Tibial artery (tissue), 4 donors: ENCODE measurements around the gene PTMA.

Experiments used
- DNase-seq, 2 donors: peaks; one replicate each; pipeline ENCODE4 v3.0.0-alpha.2; 2019
- H3K27ac ChIP-seq, 2 donors: fragments of 200-600 bp; sonication (generic) in 1 of 2; 1 replicate in 1 of 2; 2 replicates in 1 of 2; pipeline ENCODE4 v1.5.1; 2018 to 2019; ENCODE audit warnings: mild to moderate bottlenecking in 1 of 2
- H3K27me3 ChIP-seq, 2 donors: fragments of 200-600 bp; sonication (generic) in 1 of 2; one replicate each; pipeline versions ENCODE4 v1.5.1 to v1.6.0; 2016 to 2019
- H3K36me3 ChIP-seq, 3 donors: fragments of 200-600 bp; sonication (generic) in 2 of 3; one replicate each; pipeline ENCODE4 v1.5.1; 2016 to 2019; ENCODE audit warnings: mild to moderate bottlenecking in 2 of 3
- H3K4me1 ChIP-seq, 4 donors: fragments of 200-600 bp; sonication (generic) in 2 of 4; 1 replicate in 3 of 4; 2 replicates in 1 of 4; pipeline ENCODE4 v1.5.1; 2016 to 2019
- H3K4me3 ChIP-seq, 2 donors: fragments of 200-600 bp; sonication (generic) in 1 of 2; 1 replicate in 1 of 2; 2 replicates in 1 of 2; pipeline ENCODE4 v1.5.1; 2018 to 2019; ENCODE audit warnings: mild to moderate bottlenecking in 2 of 2
- H3K9me3 ChIP-seq, 3 donors: fragments of 200-600 bp; sonication (generic) in 1 of 3; one replicate each; pipeline ENCODE4 v1.5.1; 2016 to 2019
- intact Hi-C: fragments of 100-400 bp; cut with DNase I; formaldehyde crosslinking; loops from one replicate; pipeline ENCODE4 v1.15.0; 2023; ENCODE audit warnings: low total_unique reads
- TF ChIP-seq, protein P1 (sequence below), 2 experiments: fragments of 200-600 bp in 1 of 2; fragments of 450-650 bp in 1 of 2; IDR thresholded peaks; one replicate each; pipeline ENCODE4 v1.5.1; 2017 to 2019; ENCODE audit warnings: antibody characterized with exemption in 2 of 2, mild to moderate bottlenecking in 1 of 2, moderate library complexity in 1 of 2

The PTMA gene

DNA sequence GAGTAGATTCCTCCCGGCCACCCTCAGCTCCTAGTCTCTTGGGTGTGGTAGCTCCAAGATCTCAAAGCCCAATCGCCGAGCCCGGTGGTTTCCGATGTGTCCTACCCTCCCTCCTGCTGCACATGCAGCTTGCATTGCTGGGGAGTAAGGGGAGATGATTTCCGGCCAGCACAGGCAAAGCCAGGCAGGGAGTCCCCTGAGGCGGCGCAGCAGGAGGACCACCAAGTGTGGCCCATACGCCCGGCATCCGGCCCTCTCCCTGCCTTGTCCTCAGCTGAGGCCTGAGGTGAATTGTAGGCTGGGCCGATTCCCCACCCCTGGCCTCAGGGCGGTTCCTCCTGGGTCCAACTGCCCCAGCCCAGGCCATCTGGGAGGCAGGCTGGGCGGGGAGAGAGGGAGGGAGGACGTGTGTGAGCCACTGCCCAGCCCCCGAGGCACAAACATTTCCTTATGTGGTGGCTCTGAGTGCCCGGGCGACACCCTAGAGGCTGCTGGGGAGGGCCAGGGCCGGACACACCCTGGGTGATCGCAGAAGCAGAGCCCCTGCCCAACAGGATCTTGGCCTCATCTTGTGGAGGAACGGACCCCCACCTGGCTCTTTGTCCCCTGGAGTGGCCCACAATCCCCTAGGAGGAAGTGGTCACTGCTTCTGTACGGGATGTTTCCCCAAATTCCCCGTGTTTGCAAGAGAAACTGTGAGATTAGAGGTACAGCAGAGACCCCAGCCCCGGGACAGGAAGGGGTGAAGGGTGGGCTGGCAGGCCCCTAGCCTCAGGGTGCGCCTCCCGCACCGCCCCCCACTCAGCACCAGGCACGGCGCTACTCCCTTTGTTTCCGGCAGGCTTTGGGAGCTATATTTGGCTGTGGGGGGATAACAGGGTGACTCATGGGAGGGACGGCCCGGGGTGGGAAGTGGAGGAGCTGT is 41.9 kb upstream of the PTMA start:
- peak; percentile 98 to 99 for DNase-seq
- H3K4me1 ChIP-seq = peaks cover 6 to 49% (median 24%) of the 10 kb centered on the region in 4 donors
- TF ChIP-seq, protein P1, sequence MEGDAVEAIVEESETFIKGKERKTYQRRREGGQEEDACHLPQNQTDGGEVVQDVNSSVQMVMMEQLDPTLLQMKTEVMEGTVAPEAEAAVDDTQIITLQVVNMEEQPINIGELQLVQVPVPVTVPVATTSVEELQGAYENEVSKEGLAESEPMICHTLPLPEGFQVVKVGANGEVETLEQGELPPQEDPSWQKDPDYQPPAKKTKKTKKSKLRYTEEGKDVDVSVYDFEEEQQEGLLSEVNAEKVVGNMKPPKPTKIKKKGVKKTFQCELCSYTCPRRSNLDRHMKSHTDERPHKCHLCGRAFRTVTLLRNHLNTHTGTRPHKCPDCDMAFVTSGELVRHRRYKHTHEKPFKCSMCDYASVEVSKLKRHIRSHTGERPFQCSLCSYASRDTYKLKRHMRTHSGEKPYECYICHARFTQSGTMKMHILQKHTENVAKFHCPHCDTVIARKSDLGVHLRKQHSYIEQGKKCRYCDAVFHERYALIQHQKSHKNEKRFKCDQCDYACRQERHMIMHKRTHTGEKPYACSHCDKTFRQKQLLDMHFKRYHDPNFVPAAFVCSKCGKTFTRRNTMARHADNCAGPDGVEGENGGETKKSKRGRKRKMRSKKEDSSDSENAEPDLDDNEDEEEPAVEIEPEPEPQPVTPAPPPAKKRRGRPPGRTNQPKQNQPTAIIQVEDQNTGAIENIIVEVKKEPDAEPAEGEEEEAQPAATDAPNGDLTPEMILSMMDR (IDR thresholded peaks at IDR 0.05) = peak; percentile 7 to 45
- no peaks in the 10 kb centered on the region for H3K27me3 ChIP-seq
- H3K27ac ChIP-seq = peak overlapping the region; percentile 97 to 98
- H3K9me3 ChIP-seq = no peaks in the 10 kb centered on the region
- intact Hi-C loops = loop anchor here (2.0 kb wide), 2 partner anchors 54 to 62 kb away; no protein-coding TSS in a partner anchor
- H3K4me3 ChIP-seq = peak overlapping the region; percentile 52 to 55
- no peaks in the 10 kb centered on the region for H3K36me3 ChIP-seq

DNA sequence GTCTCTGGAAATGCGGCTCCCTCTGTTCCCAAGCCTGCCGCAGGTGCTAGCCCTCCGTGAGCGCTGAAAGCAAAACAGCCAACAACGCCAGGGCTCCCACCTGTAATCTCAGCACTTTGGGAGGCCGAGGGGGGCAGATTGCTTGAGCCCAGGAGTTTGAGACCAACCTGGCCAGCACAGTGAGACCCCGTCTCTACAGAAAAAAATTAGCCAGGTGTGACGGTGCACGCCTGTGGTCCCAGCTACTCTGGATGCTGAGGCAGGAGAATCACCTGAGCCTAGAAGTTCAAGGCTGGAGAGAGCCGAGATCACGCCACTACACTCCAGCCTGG is 41.3 kb upstream of the PTMA start:
- intact Hi-C loops = loop anchor here (2.0 kb wide), 2 partner anchors 54 to 62 kb away; no protein-coding TSS in a partner anchor
- no peak for DNase-seq
- H3K27ac ChIP-seq = peak overlapping the region; percentile 97 to 98
- H3K4me3 ChIP-seq = peak overlapping the region; percentile 52 to 55
- TF ChIP-seq, protein P1 (IDR thresholded peaks at IDR 0.05) = no peak
- H3K36me3 ChIP-seq = no peaks in the 10 kb centered on the region
- no peaks in the 10 kb centered on the region for H3K9me3 ChIP-seq
- H3K27me3 ChIP-seq = no peaks in the 10 kb centered on the region
- H3K4me1 ChIP-seq = peaks cover 4 to 50% (median 23%) of the 10 kb centered on the region in 4 donors

DNA sequence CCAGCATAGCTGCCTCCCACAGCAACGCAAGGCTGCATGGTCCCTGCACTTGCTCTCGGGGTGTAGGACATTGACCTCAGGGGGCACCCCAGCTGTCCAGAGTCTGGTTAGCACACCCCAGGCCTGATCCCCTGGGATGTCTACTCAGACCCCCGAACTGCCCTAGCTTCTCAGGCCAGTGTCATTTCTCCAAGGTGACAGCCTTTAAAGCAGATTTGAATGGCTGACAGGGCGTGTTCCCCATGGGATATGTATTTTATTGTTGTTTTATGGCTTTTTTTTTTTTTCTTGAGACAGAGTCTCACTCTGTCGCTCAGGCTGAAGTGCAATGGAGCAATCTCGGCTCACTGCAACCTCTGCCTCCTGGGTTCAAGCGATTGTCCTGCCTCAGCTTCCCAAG is 40.8 kb upstream of the PTMA start:
- TF ChIP-seq, protein P1 (IDR thresholded peaks at IDR 0.05) = no peak
- peaks cover 0 to 53% (median 26%) of the 10 kb centered on the region in 4 donors for H3K4me1 ChIP-seq
- peak overlapping the region; percentile 52 to 55 for H3K4me3 ChIP-seq
- no peak for DNase-seq
- no peaks in the 10 kb centered on the region for H3K27me3 ChIP-seq
- no peaks in the 10 kb centered on the region for H3K9me3 ChIP-seq
- no peaks in the 10 kb centered on the region for H3K36me3 ChIP-seq
- intact Hi-C loops = loop anchor here (2.0 kb wide), 2 partner anchors 55 to 63 kb away; no protein-coding TSS in a partner anchor
- peak overlapping the region; percentile 97 to 98 for H3K27ac ChIP-seq

DNA sequence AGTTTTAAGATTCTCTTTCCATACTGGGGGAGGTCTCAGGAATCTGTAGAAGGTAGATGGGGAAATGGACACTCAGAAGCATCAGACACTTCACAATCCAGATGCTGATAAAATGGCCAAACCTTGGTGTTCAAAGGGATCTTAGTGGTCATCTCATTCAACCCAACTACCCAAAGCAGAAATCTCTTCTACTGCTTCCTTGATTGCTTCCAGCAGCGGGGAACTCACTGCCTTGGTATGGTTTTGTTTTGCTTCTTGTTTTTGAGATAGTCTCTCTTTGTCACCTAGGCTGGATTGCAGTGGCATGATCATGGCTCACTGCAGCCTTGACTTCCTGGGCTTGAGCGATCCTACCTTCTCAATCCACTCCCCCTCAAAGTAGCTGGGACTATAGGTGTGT is 39.3 kb upstream of the PTMA start:
- Histone ChIP-seq H3K4me1 (peaks cover 0 to 62% (median 36%) of the 10 kb centered on the region in 4 donors), H3K27me3 (no peaks in the 10 kb centered on the region), H3K4me3 (no peak overlapping the region), H3K36me3 (no peaks in the 10 kb centered on the region), H3K27ac (peak overlapping the region in 1 of 2 donors; percentile 97), H3K9me3 (no peaks in the 10 kb centered on the region)
- intact Hi-C loops = no loop called here
- TF ChIP-seq, protein P1 (IDR thresholded peaks at IDR 0.05) = no peak
- DNase-seq = no peak

DNA sequence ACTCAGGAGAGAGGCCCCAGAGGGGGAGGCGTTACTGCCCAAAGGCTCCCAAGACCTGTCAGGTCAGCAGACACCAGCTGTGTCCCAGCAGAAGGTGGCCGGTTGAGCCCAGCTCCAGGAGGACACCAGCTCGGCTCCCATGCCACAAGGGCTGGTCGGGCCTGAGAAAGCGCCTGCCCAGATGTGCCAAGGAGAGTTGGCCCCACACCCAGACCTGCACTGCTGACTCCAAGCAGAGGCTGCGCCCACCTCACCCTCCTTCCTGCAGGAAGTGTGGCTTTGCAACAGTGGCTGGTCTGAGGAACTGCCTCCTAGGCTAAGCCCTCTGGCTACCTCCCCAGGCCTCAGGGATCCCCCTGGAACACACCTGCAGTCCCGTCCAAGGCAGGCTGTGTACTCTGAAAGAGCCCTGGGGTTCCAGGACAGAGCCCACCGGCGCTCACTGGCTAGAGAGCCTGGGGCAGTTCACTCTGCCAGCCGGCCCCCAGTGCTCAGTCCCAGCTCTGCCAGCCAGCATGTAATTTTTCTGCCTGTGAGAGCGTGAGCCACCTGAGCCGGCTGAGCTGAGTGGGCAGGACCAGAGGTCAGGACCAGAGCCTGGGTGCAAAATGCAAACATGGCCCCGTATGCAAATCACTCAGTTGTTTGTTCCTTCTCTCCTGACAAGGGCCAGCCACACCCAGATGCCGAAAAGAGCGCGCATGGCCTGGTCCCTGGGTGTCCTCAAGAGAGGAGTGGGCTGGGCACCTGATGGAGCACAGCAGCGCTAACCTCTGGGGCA is 36.9 kb upstream of the PTMA start:
- H3K36me3 ChIP-seq = no peaks in the 10 kb centered on the region
- H3K4me3 ChIP-seq = no peak overlapping the region
- TF ChIP-seq, protein P1 (IDR thresholded peaks at IDR 0.05) = no peak
- peak overlapping the region; percentile 74 to 95 for H3K27ac ChIP-seq
- H3K4me1 ChIP-seq = peaks cover 0 to 61% (median 38%) of the 10 kb centered on the region in 4 donors
- DNase-seq = no peak
- intact Hi-C loops = no loop called here
- H3K27me3 ChIP-seq = no peaks in the 10 kb centered on the region
- H3K9me3 ChIP-seq = no peaks in the 10 kb centered on the region
